Tibial nerve (tissue), 4 donors: Measurements from ENCODE around the gene FLRT1.

Experiments used
- CTCF ChIP-seq, 5 experiments: fragments of 200-600 bp in 3 of 5; fragments of 450-650 bp in 2 of 5; sonication (generic) in 3 of 5; IDR thresholded peaks; one replicate each; pipeline ENCODE4 v1.5.1; 2016 to 2019; ENCODE audit warnings: antibody characterized with exemption in 5 of 5, mild to moderate bottlenecking in 3 of 5, moderate library complexity in 2 of 5
- EP300 ChIP-seq, 2 donors: sonication (generic); formaldehyde crosslinking; IDR thresholded peaks; one replicate each; pipeline ENCODE4 v1.6.1; 2017; ENCODE audit warnings: antibody characterized with exemption in 2 of 2, mild to moderate bottlenecking in 1 of 2

DNA sequence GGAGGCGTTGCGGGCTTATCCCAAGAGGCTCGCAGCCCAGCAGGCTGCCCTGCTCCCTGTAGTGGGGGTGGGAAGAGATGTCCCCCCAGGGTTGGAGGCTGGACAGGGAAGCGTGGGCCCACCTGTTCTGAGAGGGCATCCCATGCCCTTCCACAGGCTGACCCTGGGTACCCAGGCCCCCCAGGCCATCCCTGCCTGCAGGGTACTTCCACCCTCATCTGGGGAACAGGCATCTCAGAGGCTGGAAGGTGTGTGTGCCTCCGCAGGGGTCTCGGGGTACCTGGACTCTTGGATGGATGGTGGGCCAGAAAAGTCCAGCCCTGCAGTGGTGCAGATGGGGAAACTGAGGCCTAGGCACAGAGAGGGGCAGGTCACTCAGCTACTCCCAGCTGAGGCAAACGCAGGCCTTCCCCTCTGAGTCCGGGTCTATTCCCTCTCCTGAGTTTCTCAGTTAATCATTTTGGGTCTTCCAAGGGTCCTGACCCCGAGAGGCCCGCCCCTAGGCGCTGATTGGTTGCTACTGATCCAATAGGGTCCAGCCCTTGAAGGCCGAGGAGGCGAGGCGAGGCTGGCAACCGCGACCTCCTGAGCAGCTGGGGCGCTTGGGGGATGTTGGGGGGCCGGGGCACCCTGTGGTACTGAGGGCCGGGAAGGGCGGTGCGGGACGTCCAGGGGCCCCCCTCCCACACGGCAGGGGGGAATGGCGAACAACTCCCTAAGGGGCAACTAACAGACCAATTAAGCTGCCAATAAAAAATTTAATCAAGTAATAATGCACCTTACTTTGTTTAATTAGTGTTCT lies 23.8 kb downstream of the FLRT1 start:
- TF ChIP-seq CTCF (IDR thresholded peaks at IDR 0.05): no peak
- TF ChIP-seq EP300 (IDR thresholded peaks at IDR 0.05): no peak
